ENCODE data around the gene OR1B1. TPM values are rescaled to one million over a fixed set of nuclear protein-coding genes. Genes with fewer than 3 reads are reported as not detected.

Gene OR1B1
- total RNA-seq, result not detected

GRCh38 chr9:122657527-122657926 is at the start of gene OR1B1:
Gene OR1B1, minus strand, starts transcription at chr9:122657627.
- H3K9me3 ChIP-seq, result no peaks in the 10 kb centered on the region
- no peak for TF ChIP-seq CTCF (IDR thresholded peaks at IDR 0.05)
- no peak within 1 kb of the TSS for H3K4me3 ChIP-seq
- H3K36me3 ChIP-seq, result no peaks in the 10 kb centered on the region
- no peak within 1 kb of the TSS for H3K27ac ChIP-seq
- no peaks in the 10 kb centered on the region for H3K4me1 ChIP-seq
- DNase-seq (ENCODE audit: low spot score), result no peak
- H3K27me3 ChIP-seq, result no peaks in the 10 kb centered on the region

GRCh38 chr9:122695696-122696095 is 38.3 kb upstream of the OR1B1 start:
- H3K27ac ChIP-seq, result no peak overlapping the region
- H3K9me3 ChIP-seq, result peaks cover 5 to 24% of the 10 kb centered on the region in 2 donors
- no peak for DNase-seq (ENCODE audit: low spot score)
- no peak overlapping the region for H3K4me3 ChIP-seq
- no peaks in the 10 kb centered on the region for H3K4me1 ChIP-seq
- H3K27me3 ChIP-seq, result no peaks in the 10 kb centered on the region
- H3K36me3 ChIP-seq, result no peaks in the 10 kb centered on the region
- no peak for TF ChIP-seq CTCF (IDR thresholded peaks at IDR 0.05)

- no peaks in the 10 kb centered on the region for H3K27me3 ChIP-seq
- H3K4me3 ChIP-seq, result no peak overlapping the region
- H3K27ac ChIP-seq, result no peak overlapping the region
- H3K36me3 ChIP-seq, result no peaks in the 10 kb centered on the region
- H3K9me3 ChIP-seq, result peaks cover 0 to 14% of the 10 kb centered on the region in 2 donors
- TF ChIP-seq CTCF (IDR thresholded peaks at IDR 0.05), result no peak
- no peaks in the 10 kb centered on the region for H3K4me1 ChIP-seq
- DNase-seq (ENCODE audit: low spot score), result no peak
These were observed 27.4 kb upstream of the OR1B1 start for GRCh38 chr9:122684851-122685250.

GRCh38 chr9:122672481-122672880 is 15.1 kb upstream of the OR1B1 start:
- Histone ChIP-seq H3K4me1 (no peaks in the 10 kb centered on the region), H3K27ac (no peak overlapping the region), H3K4me3 (no peak overlapping the region), H3K36me3 (no peaks in the 10 kb centered on the region), H3K9me3 (peaks cover 0 to 21% of the 10 kb centered on the region in 2 donors), H3K27me3 (no peaks in the 10 kb centered on the region)
- TF ChIP-seq CTCF (IDR thresholded peaks at IDR 0.05), result no peak
- DNase-seq (ENCODE audit: low spot score), result no peak

- Histone ChIP-seq H3K9me3 (no peaks in the 10 kb centered on the region), H3K36me3 (no peaks in the 10 kb centered on the region), H3K27ac (no peak within 1 kb of the TSS), H3K4me3 (no peak within 1 kb of the TSS), H3K4me1 (no peaks in the 10 kb centered on the region), H3K27me3 (no peaks in the 10 kb centered on the region)
- DNase-seq (ENCODE audit: low spot score), result no peak
- TF ChIP-seq CTCF (IDR thresholded peaks at IDR 0.05), result no peak
These were observed 4.0 kb upstream of the OR1B1 start, which contains the start of gene OR1L1 for GRCh38 chr9:122661416-122661815. Gene OR1L1, plus strand, starts transcription at chr9:122661716. Its CDS starts 0 bp downstream, at chr9:122661716.

- no peak for TF ChIP-seq CTCF (IDR thresholded peaks at IDR 0.05)
- no peak for DNase-seq (ENCODE audit: low spot score)
- Histone ChIP-seq H3K4me3 (no peak overlapping the region), H3K27me3 (no peaks in the 10 kb centered on the region), H3K27ac (no peak overlapping the region), H3K36me3 (no peaks in the 10 kb centered on the region), H3K4me1 (no peaks in the 10 kb centered on the region), H3K9me3 (no peaks in the 10 kb centered on the region)
These were observed 1.0 kb downstream of the OR1B1 start for GRCh38 chr9:122656378-122656777.
